GM12874 (cell line): ENCODE data around the gene ARHGEF11.

Source experiments
- TF ChIP-seq, protein P1 (sequence below): IDR thresholded peaks from 2 replicates; pipeline ENCODE4 v1.5.1; 2011; ENCODE audit warnings: low read depth, mild to moderate bottlenecking, control low read depth, low read length, moderate library complexity; ENCODE audit not compliant: insufficient read depth

The ARHGEF11 gene

DNA sequence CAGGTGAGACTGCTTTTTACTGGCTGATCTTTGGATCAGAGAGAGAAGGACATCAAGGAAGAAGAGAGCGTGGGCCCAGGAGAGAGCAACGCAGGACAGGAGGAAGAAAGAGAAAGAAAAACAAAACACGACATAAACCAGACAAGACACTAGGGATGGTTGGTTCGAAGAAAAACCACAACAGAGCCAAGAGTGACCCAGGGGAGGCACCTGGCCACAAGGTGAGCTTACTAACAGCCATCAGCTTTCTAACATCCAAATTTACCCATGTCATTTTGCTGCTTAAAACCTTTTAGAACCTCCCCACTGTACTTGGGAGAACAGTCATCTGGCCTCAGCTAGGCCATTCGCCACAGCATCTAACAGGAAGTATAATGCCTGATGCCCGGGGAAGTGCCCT lies 57.8 kb downstream of the ARHGEF11 start:
- TF ChIP-seq, protein P1, sequence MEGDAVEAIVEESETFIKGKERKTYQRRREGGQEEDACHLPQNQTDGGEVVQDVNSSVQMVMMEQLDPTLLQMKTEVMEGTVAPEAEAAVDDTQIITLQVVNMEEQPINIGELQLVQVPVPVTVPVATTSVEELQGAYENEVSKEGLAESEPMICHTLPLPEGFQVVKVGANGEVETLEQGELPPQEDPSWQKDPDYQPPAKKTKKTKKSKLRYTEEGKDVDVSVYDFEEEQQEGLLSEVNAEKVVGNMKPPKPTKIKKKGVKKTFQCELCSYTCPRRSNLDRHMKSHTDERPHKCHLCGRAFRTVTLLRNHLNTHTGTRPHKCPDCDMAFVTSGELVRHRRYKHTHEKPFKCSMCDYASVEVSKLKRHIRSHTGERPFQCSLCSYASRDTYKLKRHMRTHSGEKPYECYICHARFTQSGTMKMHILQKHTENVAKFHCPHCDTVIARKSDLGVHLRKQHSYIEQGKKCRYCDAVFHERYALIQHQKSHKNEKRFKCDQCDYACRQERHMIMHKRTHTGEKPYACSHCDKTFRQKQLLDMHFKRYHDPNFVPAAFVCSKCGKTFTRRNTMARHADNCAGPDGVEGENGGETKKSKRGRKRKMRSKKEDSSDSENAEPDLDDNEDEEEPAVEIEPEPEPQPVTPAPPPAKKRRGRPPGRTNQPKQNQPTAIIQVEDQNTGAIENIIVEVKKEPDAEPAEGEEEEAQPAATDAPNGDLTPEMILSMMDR = no peak

DNA sequence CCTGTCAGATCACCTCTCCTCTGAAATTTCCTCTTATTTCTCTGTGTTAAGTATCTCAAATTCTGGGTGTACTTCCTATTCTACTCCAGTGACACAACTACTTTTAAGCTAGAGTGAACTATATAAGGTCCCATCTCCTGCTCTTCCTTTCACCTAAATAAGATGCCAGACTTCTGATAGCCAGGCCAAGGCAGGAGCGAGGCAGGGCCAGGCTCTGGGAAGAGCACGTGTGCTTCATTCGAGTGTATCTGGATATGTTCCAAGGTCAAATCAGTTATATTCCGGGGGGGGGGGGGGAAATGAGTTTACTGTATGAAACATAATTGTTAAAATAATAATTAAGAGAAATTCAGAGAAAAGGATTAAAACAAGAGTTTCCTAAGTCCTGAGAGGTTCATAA lies 65.0 kb downstream of the ARHGEF11 start:
- TF ChIP-seq, protein P1 = no peak

DNA sequence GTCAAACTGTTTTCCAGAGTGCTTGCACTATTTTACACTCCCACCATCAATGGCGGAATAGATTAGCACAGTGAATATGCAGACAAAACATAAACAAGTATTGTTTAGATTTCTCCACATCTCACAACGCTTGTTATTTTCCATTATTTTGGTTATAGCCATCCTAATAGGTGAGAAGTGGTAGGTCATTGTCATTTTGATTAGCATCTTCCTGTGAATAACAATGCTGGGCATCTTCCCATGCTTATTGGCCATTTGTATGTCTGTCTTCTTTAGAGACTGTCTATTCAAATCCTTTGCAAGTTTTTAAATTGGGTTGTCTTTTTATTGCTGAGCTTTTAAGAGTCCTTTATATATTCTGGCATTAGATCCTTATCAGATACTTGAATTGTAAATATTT lies 70.5 kb downstream of the ARHGEF11 start:
- TF ChIP-seq, protein P1 = no peak

DNA sequence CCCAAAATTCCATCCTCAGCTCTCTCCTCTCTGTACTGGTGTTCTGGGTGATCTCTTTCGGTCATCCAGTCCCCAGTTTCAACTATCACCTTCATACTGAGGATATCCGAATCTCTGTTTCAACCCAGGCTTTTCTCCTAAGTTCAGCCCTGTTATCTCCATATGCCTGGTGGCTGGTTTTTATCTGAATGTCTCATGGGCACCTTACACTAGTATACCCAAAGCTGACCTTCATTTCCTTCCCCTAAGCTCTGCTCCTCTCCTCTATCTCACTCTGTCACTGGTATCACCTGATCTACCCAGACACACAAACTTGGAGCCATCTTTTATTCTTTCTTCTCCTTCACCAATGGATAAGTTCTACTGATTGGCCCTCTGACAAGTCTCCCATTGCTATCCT lies 72.1 kb downstream of the ARHGEF11 start:
- TF ChIP-seq, protein P1 = no peak

DNA sequence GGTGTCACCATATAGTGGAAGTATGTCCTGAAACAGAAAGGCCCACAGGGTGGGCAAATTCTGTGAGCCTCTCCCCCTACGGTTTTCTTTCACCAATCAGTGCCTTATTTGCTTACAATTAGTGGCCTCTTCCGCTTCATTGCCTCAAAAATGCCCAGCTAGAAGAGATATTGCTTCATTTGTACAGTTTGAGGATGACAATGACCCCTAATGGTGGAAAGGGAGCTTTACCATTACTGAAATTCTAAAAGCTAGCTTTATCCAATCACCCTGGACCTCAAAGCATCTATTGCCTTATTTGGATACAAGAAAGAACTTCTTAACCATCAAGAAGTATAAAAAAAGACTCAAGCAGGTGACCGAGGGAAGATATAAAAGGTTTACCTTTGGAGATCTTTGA lies 75.5 kb downstream of the ARHGEF11 start:
- TF ChIP-seq, protein P1 = no peak

DNA sequence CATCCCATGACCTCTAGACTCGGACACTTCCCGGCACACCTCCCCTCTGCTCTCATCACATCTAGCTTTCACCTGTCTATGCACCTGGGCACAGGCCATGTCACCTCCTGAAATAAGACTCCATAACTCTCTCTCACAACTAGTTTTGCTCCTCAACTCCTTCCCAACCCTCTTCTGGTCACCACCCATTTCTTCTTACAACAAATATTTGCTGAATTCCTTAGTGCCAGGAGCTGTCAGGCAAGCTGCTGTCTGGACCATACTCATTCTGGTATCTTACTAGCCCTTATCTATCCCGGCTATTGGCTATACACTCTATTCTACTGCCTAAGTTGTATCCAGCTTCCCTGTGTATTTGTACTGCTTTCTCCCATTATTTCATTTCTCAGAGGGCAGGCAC lies 76.0 kb downstream of the ARHGEF11 start:
- TF ChIP-seq, protein P1 = no peak

DNA sequence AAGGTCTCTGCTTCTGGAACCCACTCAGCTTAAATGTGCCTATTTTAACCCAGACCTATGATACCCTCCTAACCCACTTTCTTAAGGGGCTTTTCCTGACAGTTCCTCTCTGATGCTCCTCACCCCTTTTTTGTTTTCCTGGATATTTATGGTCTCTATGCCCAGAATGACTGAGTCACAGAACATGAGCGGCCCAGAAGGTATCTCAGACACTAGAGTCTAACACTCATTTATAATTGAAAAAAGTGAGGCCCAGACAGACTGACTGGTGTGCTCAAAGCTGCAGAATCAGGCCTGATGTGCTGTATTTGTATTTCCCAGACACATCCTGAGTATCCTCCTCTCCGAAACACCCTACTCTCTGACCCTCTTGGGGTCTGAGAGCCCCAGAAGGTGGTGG lies 81.1 kb downstream of the ARHGEF11 start:
- TF ChIP-seq, protein P1 = no peak

DNA sequence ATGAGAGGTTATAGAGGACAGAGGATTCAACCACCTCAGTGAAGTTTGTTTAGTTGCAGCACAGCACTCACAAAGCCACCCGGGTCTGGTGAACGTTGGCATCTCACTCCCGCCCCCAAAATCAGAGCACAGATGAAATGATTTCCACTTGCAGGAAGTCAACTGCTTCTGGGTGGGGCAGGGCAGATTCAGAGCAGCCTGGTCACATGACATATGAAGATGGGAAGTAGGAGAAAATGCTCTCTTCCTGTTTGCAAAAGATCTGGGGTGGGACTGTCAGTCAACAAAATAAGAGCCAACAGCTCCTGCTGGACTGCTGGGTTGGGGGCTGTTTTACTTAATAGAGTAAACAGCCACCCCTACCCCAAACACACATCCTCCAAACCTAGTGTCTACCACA lies 81.9 kb downstream of the ARHGEF11 start:
- TF ChIP-seq, protein P1 = no peak
